OCI-LY7 (cell line): ENCODE measurements around the gene GOLGA8T.
"Not testable (repeated sequence)": the region's sequence is repeated elsewhere in the genome, so short reads cannot be mapped to it uniquely, and the experiment has no call there.

Experiments used
- EZH2phosphoT487 ChIP-seq: fragments of 200-600 bp; sonication (generic); IDR thresholded peaks from 2 replicates; pipeline ENCODE4 v1.6.1; 2018; ENCODE audit warnings: low read depth, borderline replicate concordance, mild to moderate bottlenecking, mixed run types, antibody characterized with exemption, low read length, moderate library complexity, mixed read lengths
- TF ChIP-seq, protein P1 (sequence below): fragments of 200-600 bp; sonication (generic); conservative IDR thresholded peaks from 2 replicates; pipeline ENCODE4 v1.5.1; 2014; ENCODE audit warnings: mild to moderate bottlenecking, antibody characterized with exemption, low read length, moderate library complexity, mixed read lengths

DNA sequence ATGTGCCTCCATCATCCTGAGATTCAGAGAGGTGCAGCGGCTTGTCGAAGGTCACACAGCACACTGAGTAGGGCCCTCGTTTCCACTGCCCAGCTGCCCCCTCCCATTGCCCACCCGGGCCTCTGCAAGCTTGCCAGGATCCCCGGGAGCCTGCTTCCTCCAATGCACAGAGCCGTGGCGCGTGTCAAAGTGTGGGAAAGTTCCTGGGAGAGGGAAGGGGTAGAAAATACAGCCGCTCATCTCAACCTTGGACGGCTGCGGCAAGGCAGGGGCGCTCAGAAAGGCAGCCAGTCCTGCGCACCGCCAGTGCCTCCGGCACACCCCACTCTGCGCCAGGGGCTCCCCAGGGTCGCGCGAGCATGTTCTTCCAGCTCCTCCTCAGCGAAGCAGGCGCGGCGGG lies 56.3 kb downstream of the GOLGA8T start:
- TF ChIP-seq, protein P1, sequence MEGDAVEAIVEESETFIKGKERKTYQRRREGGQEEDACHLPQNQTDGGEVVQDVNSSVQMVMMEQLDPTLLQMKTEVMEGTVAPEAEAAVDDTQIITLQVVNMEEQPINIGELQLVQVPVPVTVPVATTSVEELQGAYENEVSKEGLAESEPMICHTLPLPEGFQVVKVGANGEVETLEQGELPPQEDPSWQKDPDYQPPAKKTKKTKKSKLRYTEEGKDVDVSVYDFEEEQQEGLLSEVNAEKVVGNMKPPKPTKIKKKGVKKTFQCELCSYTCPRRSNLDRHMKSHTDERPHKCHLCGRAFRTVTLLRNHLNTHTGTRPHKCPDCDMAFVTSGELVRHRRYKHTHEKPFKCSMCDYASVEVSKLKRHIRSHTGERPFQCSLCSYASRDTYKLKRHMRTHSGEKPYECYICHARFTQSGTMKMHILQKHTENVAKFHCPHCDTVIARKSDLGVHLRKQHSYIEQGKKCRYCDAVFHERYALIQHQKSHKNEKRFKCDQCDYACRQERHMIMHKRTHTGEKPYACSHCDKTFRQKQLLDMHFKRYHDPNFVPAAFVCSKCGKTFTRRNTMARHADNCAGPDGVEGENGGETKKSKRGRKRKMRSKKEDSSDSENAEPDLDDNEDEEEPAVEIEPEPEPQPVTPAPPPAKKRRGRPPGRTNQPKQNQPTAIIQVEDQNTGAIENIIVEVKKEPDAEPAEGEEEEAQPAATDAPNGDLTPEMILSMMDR: not testable (repeated sequence)
- TF ChIP-seq EZH2phosphoT487: not testable (repeated sequence)
